ENCODE measurements around the gene HIBADH.

DNA sequence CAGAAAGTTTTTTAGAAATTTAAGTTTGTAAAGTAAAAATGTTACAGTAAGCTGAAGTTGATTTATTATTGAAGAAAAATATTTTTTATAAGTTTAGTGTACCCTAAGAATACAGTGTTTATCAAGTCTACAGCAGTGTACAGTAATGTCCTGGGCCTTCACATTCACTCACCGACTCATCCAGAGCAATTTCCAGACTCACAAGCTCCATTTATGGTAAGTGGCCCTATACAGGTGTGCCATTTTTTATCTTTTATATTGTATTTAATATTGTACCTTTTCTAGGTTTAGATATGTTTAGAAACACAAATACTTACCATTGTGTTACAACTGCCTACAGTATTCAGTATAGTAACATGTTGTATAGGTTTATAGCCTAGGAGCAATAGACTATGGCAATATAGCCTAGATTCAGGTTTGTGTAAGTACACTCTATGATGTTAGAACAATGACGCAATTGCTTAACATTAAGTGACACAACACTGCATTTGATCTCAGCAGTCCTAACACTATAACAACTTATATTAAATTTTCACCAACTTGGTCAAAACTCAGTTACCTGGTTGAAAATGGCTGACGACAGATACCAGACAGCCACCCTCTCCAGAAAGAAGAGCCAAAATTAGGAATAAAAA is 45.7 kb downstream of the HIBADH start:
- TF ChIP-seq EZH2 (IDR thresholded peaks at IDR 0.05; ENCODE audit: low read length) = no peak
- TF ChIP-seq, protein P1, sequence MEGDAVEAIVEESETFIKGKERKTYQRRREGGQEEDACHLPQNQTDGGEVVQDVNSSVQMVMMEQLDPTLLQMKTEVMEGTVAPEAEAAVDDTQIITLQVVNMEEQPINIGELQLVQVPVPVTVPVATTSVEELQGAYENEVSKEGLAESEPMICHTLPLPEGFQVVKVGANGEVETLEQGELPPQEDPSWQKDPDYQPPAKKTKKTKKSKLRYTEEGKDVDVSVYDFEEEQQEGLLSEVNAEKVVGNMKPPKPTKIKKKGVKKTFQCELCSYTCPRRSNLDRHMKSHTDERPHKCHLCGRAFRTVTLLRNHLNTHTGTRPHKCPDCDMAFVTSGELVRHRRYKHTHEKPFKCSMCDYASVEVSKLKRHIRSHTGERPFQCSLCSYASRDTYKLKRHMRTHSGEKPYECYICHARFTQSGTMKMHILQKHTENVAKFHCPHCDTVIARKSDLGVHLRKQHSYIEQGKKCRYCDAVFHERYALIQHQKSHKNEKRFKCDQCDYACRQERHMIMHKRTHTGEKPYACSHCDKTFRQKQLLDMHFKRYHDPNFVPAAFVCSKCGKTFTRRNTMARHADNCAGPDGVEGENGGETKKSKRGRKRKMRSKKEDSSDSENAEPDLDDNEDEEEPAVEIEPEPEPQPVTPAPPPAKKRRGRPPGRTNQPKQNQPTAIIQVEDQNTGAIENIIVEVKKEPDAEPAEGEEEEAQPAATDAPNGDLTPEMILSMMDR (optimal IDR thresholded peaks at IDR 0.05 in 1 of 3, IDR thresholded peaks at IDR 0.05 in 1 of 3, conservative IDR thresholded peaks at IDR 0.05 in 1 of 3; ENCODE audit: extremely low read depth in 1 of 3, insufficient read depth in 2 of 3, low read length in 3 of 3) = no peak
